GM04504 (cell line): ENCODE results near the gene APCDD1L.
A peak's percentile ranks its signal among the peaks of the same experiment; 100 is the strongest.

Experiments
- DNase-seq: peaks from one replicate; pipeline ENCODE4 v3.0.0-alpha.2; 2012; ENCODE audit warnings: low read depth

APCDD1L gene

DNA sequence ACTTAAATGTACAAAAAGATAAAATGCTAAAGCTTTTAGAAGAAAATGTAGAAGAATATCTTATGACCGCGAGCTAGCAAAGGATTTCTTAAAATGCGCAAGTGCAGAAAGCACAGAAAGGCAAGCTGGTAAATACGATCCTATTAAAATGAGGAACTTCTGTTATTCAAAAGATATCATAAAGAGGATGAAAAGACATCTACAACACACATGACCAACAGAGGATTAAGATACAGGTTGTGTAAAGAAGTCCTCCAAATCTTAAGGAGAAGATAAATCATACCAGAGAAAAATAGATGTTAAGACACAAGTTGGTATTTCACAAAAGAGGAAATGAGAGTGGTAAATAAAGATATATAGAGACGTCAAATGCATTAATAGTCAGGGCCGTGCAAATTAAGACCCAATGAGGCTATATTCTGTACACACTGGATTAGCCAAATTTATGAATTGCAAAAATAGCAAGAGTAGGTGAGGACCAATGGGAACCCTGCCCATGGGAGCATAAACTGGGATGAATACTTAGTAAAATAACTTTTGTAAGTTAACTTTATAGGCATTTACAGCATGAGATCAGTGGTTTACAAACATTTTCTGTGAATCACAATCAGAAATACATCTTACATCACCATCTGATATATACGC lies 23.0 kb downstream of the APCDD1L start:
- no peak for DNase-seq

DNA sequence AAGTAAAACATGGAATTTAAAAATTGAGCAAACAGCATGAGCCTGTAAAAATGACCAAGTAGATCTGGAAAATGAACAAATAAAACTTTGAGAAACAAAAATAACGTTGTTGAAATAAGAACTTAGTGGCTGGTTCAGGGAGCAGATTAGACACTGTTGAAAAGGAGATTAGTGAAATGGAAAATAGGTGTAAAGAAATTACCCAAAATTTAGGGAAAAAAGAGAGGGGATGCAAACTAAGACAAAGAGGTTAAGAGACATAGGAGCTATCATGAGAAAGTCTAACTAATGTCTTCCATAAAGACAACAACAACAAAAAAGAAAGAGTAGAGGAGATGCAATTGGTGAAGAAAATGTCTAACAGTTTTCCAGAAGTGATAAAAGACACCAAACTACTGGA lies 29.0 kb downstream of the APCDD1L start:
- DNase-seq, result no peak

- no peak for DNase-seq
These were observed 29.8 kb downstream of the APCDD1L start for GRCh38 chr20:58485393-58485792.

DNA sequence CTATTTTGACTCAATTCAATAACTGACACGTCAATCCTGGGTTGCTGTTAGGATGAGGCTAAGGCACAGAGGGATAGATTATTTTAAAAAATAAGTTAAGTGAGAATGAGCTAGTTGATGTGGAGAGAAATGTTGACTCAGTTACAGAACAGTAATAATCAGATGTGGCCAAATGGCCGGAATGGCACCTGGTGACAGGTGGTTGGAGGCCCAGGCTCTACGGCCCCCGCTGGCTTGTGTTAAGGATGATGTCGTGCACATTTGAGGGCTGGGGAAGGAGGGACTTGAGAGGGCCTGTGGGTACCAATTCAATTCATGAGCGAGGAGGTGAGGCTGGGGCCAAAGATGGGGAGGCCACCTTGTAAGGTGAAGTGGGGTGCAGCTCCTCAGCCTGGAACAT lies 31.7 kb downstream of the APCDD1L start:
- no peak for DNase-seq

DNA sequence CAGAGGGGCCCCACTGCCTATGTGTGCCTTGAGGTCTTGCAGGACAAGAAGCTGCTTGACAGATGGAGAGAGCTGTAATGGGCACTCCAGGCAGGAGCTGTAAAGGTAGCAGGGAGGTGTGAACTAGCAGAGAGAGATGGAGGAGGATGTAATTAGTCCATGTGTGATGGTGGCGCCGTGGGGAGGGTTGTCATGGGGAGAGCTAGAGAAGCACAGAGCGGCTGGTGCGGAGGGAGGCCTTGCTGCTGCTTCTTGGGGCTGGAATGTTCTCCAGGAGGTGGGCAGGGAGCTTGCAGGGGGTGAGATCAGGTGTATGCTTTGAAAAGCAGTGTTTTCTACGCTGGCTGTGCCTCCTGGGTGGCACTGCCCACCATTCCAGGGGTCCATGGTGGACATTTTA lies 32.1 kb downstream of the APCDD1L start:
- no peak for DNase-seq

DNA sequence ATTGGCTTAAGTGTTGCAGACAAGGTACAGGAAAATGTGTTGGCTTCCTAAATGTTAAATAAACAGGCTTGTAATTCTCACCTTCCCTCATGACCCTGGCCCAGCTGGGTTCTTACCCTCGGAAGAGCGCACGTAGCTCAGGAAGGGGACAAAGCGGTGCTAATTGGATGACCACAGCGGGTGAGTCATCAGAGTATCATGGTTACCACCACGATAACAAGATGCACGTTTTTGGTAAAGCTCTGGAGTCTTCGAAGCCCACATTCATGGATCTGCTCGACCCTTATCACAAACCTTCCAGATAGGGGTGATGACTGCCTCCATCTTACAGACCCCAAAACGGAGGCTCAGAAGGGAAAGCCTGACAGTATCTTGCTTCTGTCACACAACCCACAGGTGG lies 32.8 kb downstream of the APCDD1L start:
- DNase-seq, result no peak

GRCh38 chr20:58481481-58482021 lies 33.6 kb downstream of the APCDD1L start:
- DNase-seq, result peak; percentile 21

- DNase-seq, result no peak
These were observed 34.5 kb downstream of the APCDD1L start for GRCh38 chr20:58480551-58481336.

DNA sequence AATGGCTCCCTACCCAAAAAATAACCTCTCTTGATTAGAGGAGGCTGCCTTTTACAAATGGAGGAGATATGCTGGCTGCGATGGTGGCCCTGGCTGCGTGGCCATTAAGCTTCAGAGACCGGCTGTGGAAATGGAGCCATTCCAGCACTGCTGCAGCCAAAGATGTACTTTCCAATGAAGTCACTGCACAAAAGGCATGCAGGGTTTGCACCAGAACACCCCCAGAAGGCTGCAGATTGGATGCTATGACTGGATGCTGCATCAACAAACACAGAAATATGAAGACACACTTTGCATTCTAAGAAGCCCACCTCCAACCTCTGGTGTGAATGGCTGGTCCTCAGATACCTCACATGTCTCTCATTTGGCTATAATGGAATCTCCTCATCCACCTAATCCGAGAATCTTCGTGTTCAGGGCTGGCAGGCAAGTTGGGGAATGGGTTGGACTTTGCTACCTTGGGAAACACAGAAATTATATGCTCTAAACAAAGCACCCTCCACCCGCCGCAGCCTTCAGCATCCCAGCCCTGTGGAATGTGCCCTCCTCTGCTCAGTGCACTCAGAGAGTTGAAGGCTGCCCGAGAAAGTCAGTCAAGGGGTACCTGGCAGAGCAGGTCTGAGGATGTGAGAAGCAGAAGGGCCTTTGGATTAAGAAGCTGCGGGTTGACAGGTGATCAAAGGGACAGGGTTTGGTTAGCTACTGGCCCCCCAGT lies 35.3 kb downstream of the APCDD1L start:
- DNase-seq, result no peak

GRCh38 chr20:58478141-58478805 lies 36.9 kb downstream of the APCDD1L start:
- no peak for DNase-seq

DNA sequence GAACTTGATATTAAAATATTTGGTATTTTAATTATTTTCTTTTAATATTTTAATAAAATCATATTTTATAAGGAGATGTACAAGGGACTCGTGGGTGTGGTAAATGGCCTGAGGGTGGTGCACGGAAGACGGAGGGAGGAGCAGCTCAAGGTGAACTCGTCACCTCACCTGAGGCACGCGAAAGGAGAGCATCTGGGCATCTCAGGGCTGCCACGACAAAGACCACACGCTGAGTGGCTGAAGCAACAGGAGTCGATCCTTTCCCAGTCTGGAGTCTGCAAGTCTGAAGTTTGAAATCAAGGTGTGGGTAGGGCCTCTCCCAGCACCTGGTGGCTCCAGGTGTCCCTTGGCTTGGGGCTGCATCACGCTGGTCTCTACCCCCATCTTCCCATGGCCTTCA lies 39.7 kb downstream of the APCDD1L start:
- DNase-seq, result no peak

- DNase-seq, result no peak
These were observed 41.5 kb downstream of the APCDD1L start for GRCh38 chr20:58473453-58474425.

- DNase-seq, result no peak
These were observed 42.8 kb downstream of the APCDD1L start for GRCh38 chr20:58472273-58473018.

- no peak for DNase-seq
These were observed 43.7 kb downstream of the APCDD1L start for GRCh38 chr20:58471193-58472164.

DNA sequence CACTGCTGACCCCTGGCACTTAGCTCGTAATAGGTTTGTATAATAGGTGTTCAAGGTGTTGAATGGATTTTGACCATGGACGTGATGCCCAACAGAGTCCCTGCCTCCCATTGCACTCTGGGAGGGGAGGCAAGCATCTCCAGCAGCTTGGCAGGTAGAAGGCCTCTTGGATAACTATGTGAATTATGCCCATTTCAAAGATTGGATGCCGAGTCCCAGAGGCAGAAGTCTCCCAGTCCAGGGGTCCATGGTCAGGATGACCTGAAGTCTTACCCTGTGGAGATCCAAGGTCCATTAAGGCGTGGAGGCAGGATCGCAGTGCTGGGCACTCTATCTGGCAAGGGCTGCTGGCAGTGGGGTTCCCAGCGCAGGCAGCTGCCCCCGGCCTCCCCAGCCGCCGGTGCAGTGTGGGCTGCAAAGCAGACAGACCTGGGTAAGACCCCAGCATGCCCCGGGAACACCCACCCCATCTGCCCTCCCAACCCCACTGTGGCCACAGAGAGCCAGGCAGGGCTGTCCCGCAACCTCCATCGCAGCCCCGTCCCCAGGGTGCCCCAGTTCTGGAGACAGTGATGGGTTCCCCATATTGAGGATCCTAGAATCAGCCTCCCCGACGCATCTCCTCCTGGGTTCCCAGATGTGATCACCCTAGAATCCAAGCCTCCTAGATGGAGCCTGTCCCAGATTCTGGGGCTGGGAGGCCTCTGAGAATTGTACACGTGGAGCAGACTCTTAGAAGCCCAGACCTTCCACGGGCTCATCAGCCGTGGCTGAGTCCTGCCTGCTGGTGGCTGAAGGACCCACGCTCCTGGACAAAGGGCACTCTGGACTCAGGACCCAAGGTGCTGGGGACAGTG lies 44.6 kb downstream of the APCDD1L start:
- no peak for DNase-seq

GRCh38 chr20:58469616-58470015 lies 45.6 kb downstream of the APCDD1L start:
- no peak for DNase-seq

GRCh38 chr20:58467572-58468527 lies 47.3 kb downstream of the APCDD1L start:
- DNase-seq, result no peak
